CD4-positive, alpha-beta T cell treated with Interleukin-15 for 4 hours (primary cell): ENCODE results near the gene PSRC1.

ENCODE experiments used
- DNase-seq: peaks from one replicate; pipeline ENCODE4 v3.0.0-alpha.2; 2020; ENCODE audit warnings: low spot score

PSRC1 gene

DNA sequence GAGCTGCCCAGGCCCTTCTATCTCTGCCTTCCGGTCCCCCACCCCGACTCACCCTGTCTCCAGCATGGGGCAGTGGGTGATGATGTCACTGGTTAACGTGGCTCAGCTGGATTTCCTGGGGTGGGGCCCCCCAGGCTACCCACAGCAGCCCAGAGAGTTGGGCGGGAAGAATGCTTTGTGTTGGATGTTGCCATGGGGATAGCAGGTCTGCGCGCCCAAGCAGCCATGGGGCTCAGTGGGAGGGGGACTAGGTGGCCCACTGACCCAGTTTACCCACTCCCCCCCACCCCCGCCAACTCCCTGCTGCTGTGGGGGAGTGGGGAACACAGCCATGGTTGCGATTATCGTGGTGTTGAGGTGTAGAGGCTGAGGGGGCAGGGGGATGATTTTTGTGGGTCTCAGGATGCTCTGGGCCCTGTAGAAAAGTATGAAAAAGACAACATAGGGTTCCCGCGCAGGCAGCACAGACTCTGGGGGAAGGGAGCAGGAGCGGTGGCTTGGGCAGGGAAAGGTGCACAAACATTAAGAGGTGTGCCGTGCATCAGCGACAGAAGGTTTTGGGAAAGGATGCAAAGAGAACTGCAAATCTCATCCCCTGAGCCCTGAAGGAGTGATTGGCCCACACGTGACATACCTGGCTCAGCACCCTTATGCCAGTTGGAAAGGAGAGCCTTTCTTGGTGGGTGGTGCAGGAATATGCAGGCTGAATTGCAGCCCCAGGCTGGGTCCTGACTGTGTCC is 25.1 kb downstream of the PSRC1 start:
- no peak for DNase-seq

DNA sequence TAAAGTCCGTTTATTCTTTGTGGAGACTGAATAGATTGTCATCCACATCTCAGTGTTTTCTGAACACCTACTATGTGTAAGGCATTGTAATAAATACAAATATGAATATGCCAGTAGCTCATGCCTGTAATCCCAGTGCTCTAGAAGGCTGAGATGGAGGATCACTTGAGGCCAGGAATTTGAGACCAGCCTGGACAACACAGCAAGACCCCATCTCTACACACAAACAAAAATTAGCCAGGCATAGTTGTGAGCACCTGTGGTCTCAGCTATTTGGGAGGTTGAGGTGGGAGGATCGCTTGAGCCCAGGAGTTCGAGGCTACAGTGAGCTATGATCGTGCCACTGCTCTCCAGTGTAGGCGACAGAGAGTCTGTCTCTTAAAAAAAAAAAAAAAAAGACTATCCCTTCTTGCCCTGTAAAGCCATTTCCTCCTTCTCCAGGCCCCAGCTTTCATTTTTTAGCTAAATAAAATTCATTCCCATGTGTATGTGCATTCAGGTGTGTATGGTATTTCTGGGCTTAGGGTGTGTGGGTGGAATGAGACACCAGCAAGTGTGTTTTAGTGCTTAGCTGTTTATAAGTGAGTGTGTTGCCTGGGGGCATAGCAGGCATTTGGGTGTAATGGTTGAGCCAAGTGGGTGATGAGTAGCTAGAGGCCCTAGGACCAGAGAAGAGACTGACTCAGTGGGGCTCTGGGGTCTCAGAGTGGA is 25.8 kb downstream of the PSRC1 start:
- no peak for DNase-seq

- DNase-seq, result no peak
Measured at GRCh38 chr1:109256085-109256484, 26.9 kb downstream of the PSRC1 start.

DNA sequence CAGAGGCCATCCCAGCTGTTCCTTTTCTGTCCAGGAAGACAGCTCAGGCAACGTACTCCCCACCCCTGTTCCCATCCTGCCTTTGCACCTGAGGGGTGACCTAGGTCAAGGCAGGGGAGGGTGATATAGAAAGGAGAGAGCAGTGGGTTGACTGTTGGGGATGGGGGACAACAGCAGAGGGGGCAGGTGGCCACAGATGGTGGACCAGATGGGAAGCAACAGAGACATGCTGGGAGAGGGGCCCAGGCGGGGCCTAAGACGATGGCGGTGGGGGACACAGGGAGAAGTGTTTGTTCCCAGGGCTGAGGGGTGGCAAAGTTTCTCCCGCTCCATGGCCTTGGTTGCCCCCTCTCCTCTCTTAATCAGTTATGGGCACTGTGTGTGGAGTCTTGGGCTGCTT is 27.3 kb downstream of the PSRC1 start:
- no peak for DNase-seq

- no peak for DNase-seq
Measured at GRCh38 chr1:109255097-109255651, 27.8 kb downstream of the PSRC1 start.

GRCh38 chr1:109254621-109255096 is 28.3 kb downstream of the PSRC1 start:
- DNase-seq, result no peak

DNA sequence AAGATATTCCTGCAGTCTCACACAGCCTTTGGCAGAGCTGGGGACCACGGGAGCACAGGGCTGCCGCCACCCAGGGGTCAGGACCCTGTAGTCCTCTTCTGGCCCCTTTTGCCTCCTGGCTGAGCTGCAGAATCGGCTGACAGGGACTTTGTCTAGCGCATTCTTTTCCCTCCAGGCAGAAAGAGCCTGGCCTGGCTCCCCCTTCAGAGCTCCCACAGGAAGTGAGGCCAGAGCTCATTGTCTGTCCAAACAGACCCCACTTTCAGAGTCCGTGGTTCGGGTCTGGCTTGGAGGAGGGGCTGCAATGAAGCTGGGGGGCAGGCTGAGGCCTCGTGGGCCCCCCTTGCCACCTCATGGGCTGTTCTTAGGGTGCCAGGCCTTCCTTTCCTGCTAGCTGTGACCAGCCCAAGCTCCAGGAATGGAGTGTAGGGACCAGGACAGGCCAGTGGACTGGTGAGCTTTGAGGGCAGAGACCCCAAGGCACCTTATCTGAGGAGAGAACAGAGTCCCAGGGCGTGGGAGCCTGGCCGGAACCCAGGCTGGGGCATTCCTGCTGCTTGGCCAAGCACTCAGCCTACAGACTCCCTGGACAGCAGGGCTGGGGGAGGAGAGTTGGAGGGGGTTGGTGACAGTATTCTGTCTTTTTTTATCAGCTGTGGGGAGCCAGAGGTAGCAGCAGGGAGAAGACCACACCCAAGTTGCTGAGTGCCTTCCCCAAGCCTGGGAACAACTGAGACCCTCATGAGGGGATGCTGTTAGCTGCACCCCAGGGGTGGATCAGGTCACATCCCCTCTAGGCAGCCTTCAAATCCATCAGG is 28.9 kb downstream of the PSRC1 start:
- no peak for DNase-seq

DNA sequence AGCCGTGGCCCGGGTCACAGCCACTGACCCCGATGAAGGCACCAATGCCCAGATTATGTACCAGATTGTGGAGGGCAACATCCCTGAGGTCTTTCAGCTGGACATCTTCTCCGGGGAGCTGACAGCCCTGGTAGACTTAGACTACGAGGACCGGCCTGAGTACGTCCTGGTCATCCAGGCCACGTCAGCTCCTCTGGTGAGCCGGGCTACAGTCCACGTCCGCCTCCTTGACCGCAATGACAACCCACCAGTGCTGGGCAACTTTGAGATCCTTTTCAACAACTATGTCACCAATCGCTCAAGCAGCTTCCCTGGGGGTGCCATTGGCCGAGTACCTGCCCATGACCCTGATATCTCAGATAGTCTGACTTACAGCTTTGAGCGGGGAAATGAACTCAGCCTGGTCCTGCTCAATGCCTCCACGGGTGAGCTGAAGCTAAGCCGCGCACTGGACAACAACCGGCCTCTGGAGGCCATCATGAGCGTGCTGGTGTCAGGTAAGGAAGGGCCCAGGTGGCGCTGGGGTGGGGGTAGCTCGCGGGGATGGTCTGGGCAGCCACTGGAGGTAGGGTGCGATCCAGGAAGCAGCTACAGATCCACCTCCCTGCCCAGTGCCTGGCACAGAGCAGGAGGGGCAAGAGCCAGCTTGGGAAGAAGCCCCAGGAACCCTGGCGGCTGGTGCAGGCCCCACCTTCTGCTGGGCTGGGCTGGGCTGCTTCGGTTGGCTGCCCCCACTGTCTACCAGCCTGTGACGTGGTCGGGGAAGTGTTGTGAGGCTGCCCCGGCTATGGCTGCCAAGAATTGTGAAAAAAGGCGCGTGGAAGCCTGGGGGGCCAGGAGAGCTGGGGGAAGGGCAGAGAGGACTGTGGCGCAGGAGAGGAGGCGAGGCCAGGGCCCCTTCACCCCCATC is 29.8 kb downstream of the PSRC1 start:
- DNase-seq, result no peak

DNA sequence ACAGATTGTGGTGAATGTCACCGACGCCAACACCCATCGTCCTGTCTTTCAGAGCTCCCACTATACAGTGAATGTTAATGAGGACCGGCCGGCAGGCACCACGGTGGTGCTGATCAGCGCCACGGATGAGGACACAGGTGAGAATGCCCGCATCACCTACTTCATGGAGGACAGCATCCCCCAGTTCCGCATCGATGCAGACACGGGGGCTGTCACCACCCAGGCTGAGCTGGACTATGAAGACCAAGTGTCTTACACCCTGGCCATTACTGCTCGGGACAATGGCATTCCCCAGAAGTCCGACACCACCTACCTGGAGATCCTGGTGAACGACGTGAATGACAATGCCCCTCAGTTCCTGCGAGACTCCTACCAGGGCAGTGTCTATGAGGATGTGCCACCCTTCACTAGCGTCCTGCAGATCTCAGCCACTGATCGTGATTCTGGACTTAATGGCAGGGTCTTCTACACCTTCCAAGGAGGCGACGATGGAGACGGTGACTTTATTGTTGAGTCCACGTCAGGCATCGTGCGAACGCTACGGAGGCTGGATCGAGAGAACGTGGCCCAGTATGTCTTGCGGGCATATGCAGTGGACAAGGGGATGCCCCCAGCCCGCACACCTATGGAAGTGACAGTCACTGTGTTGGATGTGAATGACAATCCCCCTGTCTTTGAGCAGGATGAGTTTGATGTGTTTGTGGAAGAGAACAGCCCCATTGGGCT is 30.6 kb downstream of the PSRC1 start:
- DNase-seq, result no peak

GRCh38 chr1:109251277-109252166 is 31.4 kb downstream of the PSRC1 start:
- DNase-seq, result no peak

DNA sequence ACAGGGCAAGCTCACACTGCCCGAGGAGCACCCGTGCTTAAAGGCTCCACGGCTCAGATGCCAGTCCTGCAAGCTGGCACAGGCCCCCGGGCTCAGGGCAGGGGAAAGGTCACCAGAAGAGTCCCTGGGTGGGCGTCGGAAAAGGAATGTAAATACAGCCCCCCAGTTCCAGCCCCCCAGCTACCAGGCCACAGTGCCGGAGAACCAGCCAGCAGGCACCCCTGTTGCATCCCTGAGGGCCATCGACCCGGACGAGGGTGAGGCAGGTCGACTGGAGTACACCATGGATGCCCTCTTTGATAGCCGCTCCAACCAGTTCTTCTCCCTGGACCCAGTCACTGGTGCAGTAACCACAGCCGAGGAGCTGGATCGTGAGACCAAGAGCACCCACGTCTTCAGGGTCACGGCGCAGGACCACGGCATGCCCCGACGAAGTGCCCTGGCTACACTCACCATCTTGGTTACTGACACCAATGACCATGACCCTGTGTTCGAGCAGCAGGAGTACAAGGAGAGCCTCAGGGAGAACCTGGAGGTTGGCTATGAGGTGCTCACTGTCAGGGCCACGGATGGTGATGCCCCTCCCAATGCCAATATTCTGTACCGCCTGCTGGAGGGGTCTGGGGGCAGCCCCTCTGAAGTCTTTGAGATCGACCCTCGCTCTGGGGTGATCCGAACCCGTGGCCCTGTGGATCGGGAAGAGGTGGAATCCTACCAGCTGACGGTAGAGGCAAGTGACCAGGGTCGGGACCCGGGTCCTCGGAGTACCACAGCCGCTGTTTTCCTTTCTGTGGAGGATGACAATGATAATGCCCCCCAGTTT is 32.3 kb downstream of the PSRC1 start:
- no peak for DNase-seq

GRCh38 chr1:109249654-109250401 is 33.1 kb downstream of the PSRC1 start:
- DNase-seq, result no peak

GRCh38 chr1:109248797-109249629 is 33.9 kb downstream of the PSRC1 start, which contains the start of gene CELSR2:
Gene CELSR2 (plus strand): TSS chr1:109249539. CDS start chr1:109250080, 541 bp downstream.
- DNase-seq, result peak; percentile 48

- no peak for DNase-seq
Measured at GRCh38 chr1:109248444-109248796, 34.5 kb downstream of the PSRC1 start.

GRCh38 chr1:109247401-109248365 is 35.3 kb downstream of the PSRC1 start:
- DNase-seq, result no peak

- DNase-seq, result no peak
Measured at GRCh38 chr1:109246141-109246551, 36.8 kb downstream of the PSRC1 start.
